ENCODE data around the gene SLIT2. TPM values are rescaled to one million over a fixed set of nuclear protein-coding genes. Genes with fewer than 3 reads are reported as not detected.

The SLIT2 gene
- total RNA-seq, 1 donor from 2014 or later = 21.6 TPM

GRCh38 chr4:20301161-20301560 lies 49.5 kb downstream of the SLIT2 start:
- H3K4me1 Mint-ChIP-seq (ENCODE audit: low read depth, unreplicated experiment) = peaks cover 3% of the 10 kb centered on the region
- no peak for DNase-seq
- H3K27me3 Mint-ChIP-seq (ENCODE audit: unreplicated experiment) = peaks cover 2% of the 10 kb centered on the region
- no peak overlapping the region for H3K4me3 Mint-ChIP-seq (ENCODE audit: unreplicated experiment)
- peaks cover 1% of the 10 kb centered on the region for H3K9me3 Mint-ChIP-seq (ENCODE audit: unreplicated experiment)
- no peaks in the 10 kb centered on the region for H3K36me3 Mint-ChIP-seq (ENCODE audit: unreplicated experiment)
- H3K27ac Mint-ChIP-seq (ENCODE audit: unreplicated experiment) = no peak overlapping the region
- no peak for TF ChIP-seq CTCF (IDR thresholded peaks at IDR 0.05; ENCODE audit: partially characterized antibody, unreplicated experiment)

Data from glutamatergic neuron (in vitro differentiated cells).